Osteocyte (in vitro differentiated cells): ENCODE results near the gene KIAA1755. TPM values are rescaled to one million over a fixed set of nuclear protein-coding genes. Genes with fewer than 3 reads are reported as not detected.

ENCODE experiments used
- DNase-seq: peaks from one replicate; pipeline ENCODE4 v3.0.0; 2021; ENCODE audit warnings: mixed read lengths; ENCODE audit not compliant: unreplicated experiment; ENCODE audit errors: extremely low spot score
- H3K27ac Mint-ChIP-seq: one replicate; pipeline ENCODE4 v1.8.0; 2021; ENCODE audit warnings: mild to moderate bottlenecking, mixed read lengths; ENCODE audit not compliant: unreplicated experiment
- H3K27me3 Mint-ChIP-seq: one replicate; pipeline ENCODE4 v1.8.0; 2021; ENCODE audit warnings: mixed read lengths; ENCODE audit not compliant: unreplicated experiment
- H3K36me3 Mint-ChIP-seq: one replicate; pipeline ENCODE4 v1.8.0; 2021; ENCODE audit warnings: mixed read lengths; ENCODE audit not compliant: unreplicated experiment
- H3K4me1 Mint-ChIP-seq: one replicate; pipeline ENCODE4 v1.8.0; 2021; ENCODE audit warnings: mixed read lengths; ENCODE audit not compliant: unreplicated experiment
- H3K4me3 Mint-ChIP-seq: one replicate; pipeline ENCODE4 v1.8.0; 2021; ENCODE audit warnings: mild to moderate bottlenecking, moderate library complexity, mixed read lengths; ENCODE audit not compliant: unreplicated experiment
- H3K9me3 Mint-ChIP-seq: one replicate; pipeline ENCODE4 v1.8.0; 2021; ENCODE audit warnings: mixed read lengths; ENCODE audit not compliant: unreplicated experiment
- CTCF ChIP-seq: fragments of 200-600 bp; sonication (generic); IDR thresholded peaks from 2 replicates; pipeline ENCODE4 v1.5.0; 2021; ENCODE audit warnings: antibody characterized with exemption, mild to moderate bottlenecking, moderate library complexity
- total RNA-seq: library from RNA; stranded (reverse); gene quantifications from 2 replicates; pipeline ENCODE4 v1.2.1, GENCODE V29; 2021

The KIAA1755 gene
- total RNA-seq, 1 donor from 2014 or later = 50.2 TPM

- TF ChIP-seq CTCF = no peak
Observed at GRCh38 chr20:38168791-38169589, 91.5 kb downstream of the KIAA1755 start.

GRCh38 chr20:38167851-38168760, 92.4 kb downstream of the KIAA1755 start:
- no peak for TF ChIP-seq CTCF
- H3K4me3 Mint-ChIP-seq = no peak overlapping the region
- DNase-seq = no peak
- peak overlapping the region; percentile 60 for H3K27ac Mint-ChIP-seq
- H3K27me3 Mint-ChIP-seq = no peaks in the 10 kb centered on the region
- H3K36me3 Mint-ChIP-seq = no peaks in the 10 kb centered on the region
- peaks cover 73% of the 10 kb centered on the region for H3K4me1 Mint-ChIP-seq
- H3K9me3 Mint-ChIP-seq = no peaks in the 10 kb centered on the region

More at GRCh38 chr20:38168791-38169589, 91.5 kb downstream of the KIAA1755 start:
- no peaks in the 10 kb centered on the region for H3K36me3 Mint-ChIP-seq
- H3K9me3 Mint-ChIP-seq = no peaks in the 10 kb centered on the region
- peaks cover 81% of the 10 kb centered on the region for H3K4me1 Mint-ChIP-seq
- H3K27me3 Mint-ChIP-seq = no peaks in the 10 kb centered on the region
- peak overlapping the region; percentile 39 for H3K27ac Mint-ChIP-seq
- no peak for DNase-seq
- H3K4me3 Mint-ChIP-seq = no peak overlapping the region

GRCh38 chr20:38167328-38167850, 93.1 kb downstream of the KIAA1755 start:
- Mint-ChIP-seq H3K27me3 (no peaks in the 10 kb centered on the region), H3K27ac (peak overlapping the region; percentile 60), H3K36me3 (no peaks in the 10 kb centered on the region), H3K4me3 (no peak overlapping the region), H3K9me3 (no peaks in the 10 kb centered on the region), H3K4me1 (peaks cover 66% of the 10 kb centered on the region)
- TF ChIP-seq CTCF = no peak
- no peak for DNase-seq

GRCh38 chr20:38166703-38167233, 93.8 kb downstream of the KIAA1755 start:
- H3K27me3 Mint-ChIP-seq = no peaks in the 10 kb centered on the region
- no peak for DNase-seq
- peak overlapping the region; percentile 86 for H3K27ac Mint-ChIP-seq
- H3K4me1 Mint-ChIP-seq = peaks cover 60% of the 10 kb centered on the region
- TF ChIP-seq CTCF = no peak
- H3K36me3 Mint-ChIP-seq = no peaks in the 10 kb centered on the region
- H3K4me3 Mint-ChIP-seq = no peak overlapping the region
- H3K9me3 Mint-ChIP-seq = no peaks in the 10 kb centered on the region
